Thyroid gland (tissue), 4 donors: Measurements from ENCODE around the gene SIRT7.

Experiments used
- CTCF ChIP-seq, 6 experiments: fragments of 200-600 bp in 3 of 6; fragments of 450-650 bp in 3 of 6; sonication (generic) in 3 of 6; IDR thresholded peaks; one replicate each; pipeline ENCODE4 v1.5.1; 2016 to 2019; ENCODE audit warnings: antibody characterized with exemption in 6 of 6, mild to moderate bottlenecking in 2 of 6, inconsistent platforms in 1 of 6, moderate library complexity in 1 of 6
- POLR2A ChIP-seq, 2 donors: fragments of 450-650 bp; IDR thresholded peaks; one replicate each; pipeline ENCODE4 v1.6.1; 2017; ENCODE audit warnings: antibody characterized with exemption in 2 of 2, mild to moderate bottlenecking in 2 of 2, moderate library complexity in 1 of 2

DNA sequence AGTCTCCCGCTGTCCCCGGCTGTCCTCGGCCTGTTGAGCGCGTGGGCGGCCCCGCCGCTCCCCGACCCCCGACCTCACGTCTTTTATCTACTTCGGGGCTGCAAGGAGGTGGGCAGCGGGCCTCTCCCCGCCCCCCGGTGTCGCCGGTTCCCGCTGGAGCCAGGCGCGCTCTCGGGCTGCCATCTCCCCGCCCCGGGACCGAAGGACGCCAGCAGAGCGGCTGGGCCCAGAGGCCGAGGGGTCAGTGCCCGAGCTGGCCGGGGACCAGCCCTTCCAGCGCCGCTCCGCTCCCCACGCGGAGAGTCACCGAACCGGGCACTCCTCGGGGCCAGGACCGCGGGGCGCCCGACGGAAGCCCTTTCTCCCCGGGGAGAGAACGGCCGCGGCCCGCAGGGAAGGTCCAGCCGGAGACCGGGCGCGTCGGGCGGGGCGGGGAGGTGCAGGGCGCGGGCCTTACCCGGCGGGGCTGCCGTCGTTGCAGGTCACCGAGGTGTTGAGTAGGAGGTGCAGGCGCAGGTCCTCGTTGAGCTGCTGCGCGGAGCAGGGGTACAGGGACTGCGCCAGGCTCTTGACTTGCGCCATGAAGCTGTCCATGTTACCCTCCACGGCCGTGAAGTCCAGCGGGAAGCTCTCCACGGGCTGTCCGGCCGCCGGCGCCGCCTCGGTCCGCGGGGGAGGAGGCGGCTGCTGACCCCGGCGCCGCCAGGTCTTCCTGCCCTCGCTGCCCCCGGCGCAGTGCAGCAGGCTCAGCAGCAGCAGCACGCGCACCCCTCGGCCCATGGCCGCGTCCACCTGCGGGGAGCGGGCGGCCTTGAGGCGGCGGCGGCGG, 42.4 kb upstream of the SIRT7 start:
- TF ChIP-seq CTCF (IDR thresholded peaks at IDR 0.05) (no peak), POLR2A (IDR thresholded peaks at IDR 0.05) (no peak)
